OCI-LY3 (cell line): ENCODE data around the gene ZNF286A.
"Not testable (repeated sequence)": the region's sequence is repeated elsewhere in the genome, so short reads cannot be mapped to it uniquely, and the experiment has no call there.

Experiments
- EZH2phosphoT487 ChIP-seq: fragments of 200-600 bp; shearing (Covaris generic); IDR thresholded peaks from 2 replicates; pipeline ENCODE4 v1.6.1; 2018; ENCODE audit warnings: antibody characterized with exemption, mixed run types, low read depth
- TF ChIP-seq, protein P1 (sequence below): fragments of 200-600, 300-600 bp; sonication (generic); IDR thresholded peaks from 2 replicates; pipeline ENCODE4 v1.5.1; 2014; ENCODE audit warnings: antibody characterized with exemption, low read length, low read depth

- TF ChIP-seq, protein P1, sequence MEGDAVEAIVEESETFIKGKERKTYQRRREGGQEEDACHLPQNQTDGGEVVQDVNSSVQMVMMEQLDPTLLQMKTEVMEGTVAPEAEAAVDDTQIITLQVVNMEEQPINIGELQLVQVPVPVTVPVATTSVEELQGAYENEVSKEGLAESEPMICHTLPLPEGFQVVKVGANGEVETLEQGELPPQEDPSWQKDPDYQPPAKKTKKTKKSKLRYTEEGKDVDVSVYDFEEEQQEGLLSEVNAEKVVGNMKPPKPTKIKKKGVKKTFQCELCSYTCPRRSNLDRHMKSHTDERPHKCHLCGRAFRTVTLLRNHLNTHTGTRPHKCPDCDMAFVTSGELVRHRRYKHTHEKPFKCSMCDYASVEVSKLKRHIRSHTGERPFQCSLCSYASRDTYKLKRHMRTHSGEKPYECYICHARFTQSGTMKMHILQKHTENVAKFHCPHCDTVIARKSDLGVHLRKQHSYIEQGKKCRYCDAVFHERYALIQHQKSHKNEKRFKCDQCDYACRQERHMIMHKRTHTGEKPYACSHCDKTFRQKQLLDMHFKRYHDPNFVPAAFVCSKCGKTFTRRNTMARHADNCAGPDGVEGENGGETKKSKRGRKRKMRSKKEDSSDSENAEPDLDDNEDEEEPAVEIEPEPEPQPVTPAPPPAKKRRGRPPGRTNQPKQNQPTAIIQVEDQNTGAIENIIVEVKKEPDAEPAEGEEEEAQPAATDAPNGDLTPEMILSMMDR = not testable (repeated sequence)
- not testable (repeated sequence) for TF ChIP-seq EZH2phosphoT487
These were observed 33.7 kb downstream of the ZNF286A start for GRCh38 chr17:15733174-15733789.
